H1 (cell line): ENCODE measurements around the gene LONP2. TPM values are rescaled to one million over a fixed set of nuclear protein-coding genes. Genes with fewer than 3 reads are reported as not detected.

Source experiments
- BCL11A ChIP-seq, 2 experiments: IDR thresholded peaks; one replicate each; pipeline ENCODE4 v1.6.1; 2011; ENCODE audit warnings: low read depth in 2 of 2, low read length in 2 of 2, mild to moderate bottlenecking in 2 of 2
- BRCA1 ChIP-seq: IDR thresholded peaks from 2 replicates; pipeline ENCODE4 v1.6.1; 2012; ENCODE audit warnings: low read depth, low read length, improper control_type of control experiment
- CBX5 ChIP-seq: fragments of 300-800, 300-1000 bp; sonication (generic); IDR thresholded peaks from 2 replicates; pipeline ENCODE4 v1.7.1; 2016; ENCODE audit warnings: antibody characterized with exemption, low read length, low read depth
- EP300 ChIP-seq, 2 experiments: IDR thresholded peaks; 1 replicate in 1 of 2; 2 replicates in 1 of 2; pipeline ENCODE4 v1.6.1; 2011 to 2012; ENCODE audit warnings: low read depth in 2 of 2, low read length in 2 of 2, mild to moderate bottlenecking in 2 of 2, borderline replicate concordance in 1 of 2, inconsistent platforms in 1 of 2, moderate library complexity in 1 of 2
- RXRA ChIP-seq: IDR thresholded peaks from 2 replicates; pipeline ENCODE4 v1.6.1; 2011; ENCODE audit warnings: low read depth, mild to moderate bottlenecking, low read length, moderate library complexity; ENCODE audit not compliant: insufficient read depth
- SAP30 ChIP-seq: fragments of 300-600 bp; sonication (generic); IDR thresholded peaks from 2 replicates; pipeline ENCODE4 v1.7.1; 2012; ENCODE audit warnings: low read length, moderate library complexity, mild to moderate bottlenecking, inconsistent platforms; ENCODE audit not compliant: insufficient read depth, insufficient replicate concordance
- YY1 ChIP-seq: IDR thresholded peaks from 2 replicates; pipeline ENCODE4 v1.6.1; 2011; ENCODE audit warnings: low read depth, mild to moderate bottlenecking, low read length
- polyA plus RNA-seq, 7 experiments: library from polyadenylated mRNA; depleted of rRNA in 3 of 7; stranded (reverse) in 5 of 7; unstranded in 2 of 7; fragments of >200 nt in 5 of 7; fragments of 200-250 nt in 2 of 7; gene quantifications; 1 replicate in 5 of 7; 2 replicates in 1 of 7; 4 replicates in 1 of 7; pipeline versions ENCODE4 v1.2.1 to v1.2.3, GENCODE V29; 2011 to 2013; ENCODE audit warnings: missing spikeins in 2 of 7, mixed read lengths in 2 of 7
- total RNA-seq: library from RNA; stranded (reverse); fragmentation: NEBNext Ultra II Directional; extraction: Animal tissue kit (Norgen Biotek cat#: 25700); gene quantifications from 2 replicates; pipeline ENCODE4 v1.2.1, GENCODE V29; 2021
- TF ChIP-seq, protein P1 (sequence below): fragments of 300-600 bp; sonication (generic); IDR thresholded peaks from 2 replicates; pipeline ENCODE4 v1.7.1; 2012; ENCODE audit warnings: low read length, moderate library complexity, mild to moderate bottlenecking, inconsistent platforms; ENCODE audit not compliant: insufficient replicate concordance
- TF ChIP-seq, protein P2 (sequence below), 3 experiments: IDR thresholded peaks; 1 replicate in 2 of 3; 2 replicates in 1 of 3; pipeline versions ENCODE4 v1.5.1 to v1.6.1; 2011; ENCODE audit warnings: low read length in 3 of 3, mild to moderate bottlenecking in 3 of 3, inconsistent platforms in 2 of 3, low read depth in 1 of 3, moderate library complexity in 1 of 3; ENCODE audit not compliant: insufficient read depth in 1 of 3; ENCODE audit errors: control extremely low read depth in 1 of 3

Gene LONP2
- total and polyA plus RNA-seq, 2 of the 8 experiments (the other 6 are each of a cell fraction or from before 2014, with no cell fraction given) = 8.1 to 23.1 TPM

DNA sequence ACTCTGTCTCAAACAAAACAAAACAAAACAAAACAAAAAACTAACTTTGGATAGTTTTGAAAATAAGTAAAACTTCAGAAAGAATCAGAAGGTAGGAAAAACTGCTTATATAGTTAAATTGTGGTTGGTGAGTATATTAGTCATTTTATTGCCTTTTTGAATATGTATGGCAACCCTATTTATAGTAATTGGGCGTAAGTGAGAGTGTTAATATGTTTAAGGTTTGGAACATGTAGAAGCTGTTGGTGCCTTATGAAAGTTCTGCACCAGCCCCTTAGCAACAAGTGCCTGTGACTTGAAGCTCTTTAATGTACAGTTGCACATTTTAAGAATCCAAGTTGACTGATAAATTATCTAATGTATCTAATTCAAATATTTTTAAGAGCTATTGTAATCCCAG lies 50.6 kb downstream of the LONP2 start (continued):
- TF ChIP-seq, protein P1, sequence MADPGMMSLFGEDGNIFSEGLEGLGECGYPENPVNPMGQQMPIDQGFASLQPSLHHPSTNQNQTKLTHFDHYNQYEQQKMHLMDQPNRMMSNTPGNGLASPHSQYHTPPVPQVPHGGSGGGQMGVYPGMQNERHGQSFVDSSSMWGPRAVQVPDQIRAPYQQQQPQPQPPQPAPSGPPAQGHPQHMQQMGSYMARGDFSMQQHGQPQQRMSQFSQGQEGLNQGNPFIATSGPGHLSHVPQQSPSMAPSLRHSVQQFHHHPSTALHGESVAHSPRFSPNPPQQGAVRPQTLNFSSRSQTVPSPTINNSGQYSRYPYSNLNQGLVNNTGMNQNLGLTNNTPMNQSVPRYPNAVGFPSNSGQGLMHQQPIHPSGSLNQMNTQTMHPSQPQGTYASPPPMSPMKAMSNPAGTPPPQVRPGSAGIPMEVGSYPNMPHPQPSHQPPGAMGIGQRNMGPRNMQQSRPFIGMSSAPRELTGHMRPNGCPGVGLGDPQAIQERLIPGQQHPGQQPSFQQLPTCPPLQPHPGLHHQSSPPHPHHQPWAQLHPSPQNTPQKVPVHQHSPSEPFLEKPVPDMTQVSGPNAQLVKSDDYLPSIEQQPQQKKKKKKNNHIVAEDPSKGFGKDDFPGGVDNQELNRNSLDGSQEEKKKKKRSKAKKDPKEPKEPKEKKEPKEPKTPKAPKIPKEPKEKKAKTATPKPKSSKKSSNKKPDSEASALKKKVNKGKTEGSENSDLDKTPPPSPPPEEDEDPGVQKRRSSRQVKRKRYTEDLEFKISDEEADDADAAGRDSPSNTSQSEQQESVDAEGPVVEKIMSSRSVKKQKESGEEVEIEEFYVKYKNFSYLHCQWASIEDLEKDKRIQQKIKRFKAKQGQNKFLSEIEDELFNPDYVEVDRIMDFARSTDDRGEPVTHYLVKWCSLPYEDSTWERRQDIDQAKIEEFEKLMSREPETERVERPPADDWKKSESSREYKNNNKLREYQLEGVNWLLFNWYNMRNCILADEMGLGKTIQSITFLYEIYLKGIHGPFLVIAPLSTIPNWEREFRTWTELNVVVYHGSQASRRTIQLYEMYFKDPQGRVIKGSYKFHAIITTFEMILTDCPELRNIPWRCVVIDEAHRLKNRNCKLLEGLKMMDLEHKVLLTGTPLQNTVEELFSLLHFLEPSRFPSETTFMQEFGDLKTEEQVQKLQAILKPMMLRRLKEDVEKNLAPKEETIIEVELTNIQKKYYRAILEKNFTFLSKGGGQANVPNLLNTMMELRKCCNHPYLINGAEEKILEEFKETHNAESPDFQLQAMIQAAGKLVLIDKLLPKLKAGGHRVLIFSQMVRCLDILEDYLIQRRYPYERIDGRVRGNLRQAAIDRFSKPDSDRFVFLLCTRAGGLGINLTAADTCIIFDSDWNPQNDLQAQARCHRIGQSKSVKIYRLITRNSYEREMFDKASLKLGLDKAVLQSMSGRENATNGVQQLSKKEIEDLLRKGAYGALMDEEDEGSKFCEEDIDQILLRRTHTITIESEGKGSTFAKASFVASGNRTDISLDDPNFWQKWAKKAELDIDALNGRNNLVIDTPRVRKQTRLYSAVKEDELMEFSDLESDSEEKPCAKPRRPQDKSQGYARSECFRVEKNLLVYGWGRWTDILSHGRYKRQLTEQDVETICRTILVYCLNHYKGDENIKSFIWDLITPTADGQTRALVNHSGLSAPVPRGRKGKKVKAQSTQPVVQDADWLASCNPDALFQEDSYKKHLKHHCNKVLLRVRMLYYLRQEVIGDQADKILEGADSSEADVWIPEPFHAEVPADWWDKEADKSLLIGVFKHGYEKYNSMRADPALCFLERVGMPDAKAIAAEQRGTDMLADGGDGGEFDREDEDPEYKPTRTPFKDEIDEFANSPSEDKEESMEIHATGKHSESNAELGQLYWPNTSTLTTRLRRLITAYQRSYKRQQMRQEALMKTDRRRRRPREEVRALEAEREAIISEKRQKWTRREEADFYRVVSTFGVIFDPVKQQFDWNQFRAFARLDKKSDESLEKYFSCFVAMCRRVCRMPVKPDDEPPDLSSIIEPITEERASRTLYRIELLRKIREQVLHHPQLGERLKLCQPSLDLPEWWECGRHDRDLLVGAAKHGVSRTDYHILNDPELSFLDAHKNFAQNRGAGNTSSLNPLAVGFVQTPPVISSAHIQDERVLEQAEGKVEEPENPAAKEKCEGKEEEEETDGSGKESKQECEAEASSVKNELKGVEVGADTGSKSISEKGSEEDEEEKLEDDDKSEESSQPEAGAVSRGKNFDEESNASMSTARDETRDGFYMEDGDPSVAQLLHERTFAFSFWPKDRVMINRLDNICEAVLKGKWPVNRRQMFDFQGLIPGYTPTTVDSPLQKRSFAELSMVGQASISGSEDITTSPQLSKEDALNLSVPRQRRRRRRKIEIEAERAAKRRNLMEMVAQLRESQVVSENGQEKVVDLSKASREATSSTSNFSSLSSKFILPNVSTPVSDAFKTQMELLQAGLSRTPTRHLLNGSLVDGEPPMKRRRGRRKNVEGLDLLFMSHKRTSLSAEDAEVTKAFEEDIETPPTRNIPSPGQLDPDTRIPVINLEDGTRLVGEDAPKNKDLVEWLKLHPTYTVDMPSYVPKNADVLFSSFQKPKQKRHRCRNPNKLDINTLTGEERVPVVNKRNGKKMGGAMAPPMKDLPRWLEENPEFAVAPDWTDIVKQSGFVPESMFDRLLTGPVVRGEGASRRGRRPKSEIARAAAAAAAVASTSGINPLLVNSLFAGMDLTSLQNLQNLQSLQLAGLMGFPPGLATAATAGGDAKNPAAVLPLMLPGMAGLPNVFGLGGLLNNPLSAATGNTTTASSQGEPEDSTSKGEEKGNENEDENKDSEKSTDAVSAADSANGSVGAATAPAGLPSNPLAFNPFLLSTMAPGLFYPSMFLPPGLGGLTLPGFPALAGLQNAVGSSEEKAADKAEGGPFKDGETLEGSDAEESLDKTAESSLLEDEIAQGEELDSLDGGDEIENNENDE = no peak
- TF ChIP-seq, protein P2, sequence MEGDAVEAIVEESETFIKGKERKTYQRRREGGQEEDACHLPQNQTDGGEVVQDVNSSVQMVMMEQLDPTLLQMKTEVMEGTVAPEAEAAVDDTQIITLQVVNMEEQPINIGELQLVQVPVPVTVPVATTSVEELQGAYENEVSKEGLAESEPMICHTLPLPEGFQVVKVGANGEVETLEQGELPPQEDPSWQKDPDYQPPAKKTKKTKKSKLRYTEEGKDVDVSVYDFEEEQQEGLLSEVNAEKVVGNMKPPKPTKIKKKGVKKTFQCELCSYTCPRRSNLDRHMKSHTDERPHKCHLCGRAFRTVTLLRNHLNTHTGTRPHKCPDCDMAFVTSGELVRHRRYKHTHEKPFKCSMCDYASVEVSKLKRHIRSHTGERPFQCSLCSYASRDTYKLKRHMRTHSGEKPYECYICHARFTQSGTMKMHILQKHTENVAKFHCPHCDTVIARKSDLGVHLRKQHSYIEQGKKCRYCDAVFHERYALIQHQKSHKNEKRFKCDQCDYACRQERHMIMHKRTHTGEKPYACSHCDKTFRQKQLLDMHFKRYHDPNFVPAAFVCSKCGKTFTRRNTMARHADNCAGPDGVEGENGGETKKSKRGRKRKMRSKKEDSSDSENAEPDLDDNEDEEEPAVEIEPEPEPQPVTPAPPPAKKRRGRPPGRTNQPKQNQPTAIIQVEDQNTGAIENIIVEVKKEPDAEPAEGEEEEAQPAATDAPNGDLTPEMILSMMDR (IDR thresholded peaks at IDR 0.05; ENCODE audit: control extremely low read depth in 1 of 3, insufficient read depth in 1 of 3, low read depth in 1 of 3, low read length in 3 of 3) = no peak
- TF ChIP-seq CBX5 = no peak
- no peak for TF ChIP-seq RXRA
- no peak for TF ChIP-seq BCL11A (IDR thresholded peaks at IDR 0.05; ENCODE audit: low read depth in 2 of 2, low read length in 2 of 2)
- TF ChIP-seq SAP30 = no peak
- TF ChIP-seq BRCA1 = no peak
- TF ChIP-seq EP300 (IDR thresholded peaks at IDR 0.05; ENCODE audit: borderline replicate concordance in 1 of 2, low read depth in 2 of 2, low read length in 2 of 2) = no peak
- TF ChIP-seq YY1 = no peak
- TF ChIP-seq, all 59 proteins: peak for 0
